ENCODE results near the gene AJUBA. TPM values are rescaled to one million over a fixed set of nuclear protein-coding genes. Genes with fewer than 3 reads are reported as not detected.

The AJUBA gene
- total RNA-seq, 4 donors from 2014 or later: 18.4 to 40.5 (median 34.8) TPM

GRCh38 chr14:23024612-23025075 is 42.3 kb upstream of the AJUBA start:
- Histone ChIP-seq H3K27me3 (no peaks in the 10 kb centered on the region), H3K27ac (no peak overlapping the region), H3K4me1 (peaks cover 0 to 4% of the 10 kb centered on the region in 2 donors), H3K36me3 (peaks cover 12 to 13% of the 10 kb centered on the region in 2 donors), H3K4me3 (replicated peaks in 1 of 3) (no peak overlapping the region), H3K9me3 (no peaks in the 10 kb centered on the region)
- no peak for TF ChIP-seq CTCF (IDR thresholded peaks at IDR 0.05)
- intact Hi-C loops (cut with DNase I): no loop called here
- 79 to 91% methylated on average over 7 of the region's 7 CpGs for WGBS, 2 donors
- DNase-seq: no peak

- Histone ChIP-seq H3K27ac (no peak overlapping the region), H3K4me3 (replicated peaks in 1 of 3) (no peak overlapping the region), H3K27me3 (no peaks in the 10 kb centered on the region), H3K9me3 (no peaks in the 10 kb centered on the region), H3K36me3 (peaks cover 12 to 13% of the 10 kb centered on the region in 2 donors), H3K4me1 (peaks cover 0 to 4% of the 10 kb centered on the region in 2 donors)
- no peak for TF ChIP-seq POLR2A (IDR thresholded peaks at IDR 0.05)
- TF ChIP-seq CTCF (IDR thresholded peaks at IDR 0.05): no peak
- WGBS, 2 donors: 92 to 97% methylated on average over 2 of the region's 2 CpGs
- intact Hi-C loops (cut with DNase I): no loop called here
- DNase-seq: no peak
Measured at GRCh38 chr14:23023795-23024152, 41.4 kb upstream of the AJUBA start.

GRCh38 chr14:23023022-23023794 is 40.9 kb upstream of the AJUBA start:
- intact Hi-C loops (cut with DNase I): no loop called here

GRCh38 chr14:23021889-23022442 is 39.6 kb upstream of the AJUBA start:
- DNase-seq: no peak
- intact Hi-C loops (cut with DNase I): no loop called here
- no peaks in the 10 kb centered on the region for H3K9me3 ChIP-seq
- TF ChIP-seq POLR2A (IDR thresholded peaks at IDR 0.05): no peak
- TF ChIP-seq CTCF (IDR thresholded peaks at IDR 0.05): no peak
- H3K4me1 ChIP-seq: no peaks in the 10 kb centered on the region
- H3K36me3 ChIP-seq: peaks cover 12 to 13% of the 10 kb centered on the region in 2 donors
- 68 to 69% methylated on average over 7 of the region's 7 CpGs for WGBS, 2 donors
- H3K27ac ChIP-seq: no peak overlapping the region
- no peaks in the 10 kb centered on the region for H3K27me3 ChIP-seq
- H3K4me3 ChIP-seq (replicated peaks in 1 of 3): no peak overlapping the region

More at GRCh38 chr14:23023022-23023794, 40.9 kb upstream of the AJUBA start:
- no peaks in the 10 kb centered on the region for H3K9me3 ChIP-seq
- no peak for DNase-seq
- no peak overlapping the region for H3K27ac ChIP-seq
- 79 to 87% methylated on average over 8 of the region's 8 CpGs for WGBS, 2 donors
- no peak overlapping the region for H3K4me3 ChIP-seq (replicated peaks in 1 of 3)
- H3K4me1 ChIP-seq: no peaks in the 10 kb centered on the region
- H3K27me3 ChIP-seq: no peaks in the 10 kb centered on the region
- TF ChIP-seq CTCF (IDR thresholded peaks at IDR 0.05): no peak
- peaks cover 12 to 13% of the 10 kb centered on the region in 2 donors for H3K36me3 ChIP-seq

DNA sequence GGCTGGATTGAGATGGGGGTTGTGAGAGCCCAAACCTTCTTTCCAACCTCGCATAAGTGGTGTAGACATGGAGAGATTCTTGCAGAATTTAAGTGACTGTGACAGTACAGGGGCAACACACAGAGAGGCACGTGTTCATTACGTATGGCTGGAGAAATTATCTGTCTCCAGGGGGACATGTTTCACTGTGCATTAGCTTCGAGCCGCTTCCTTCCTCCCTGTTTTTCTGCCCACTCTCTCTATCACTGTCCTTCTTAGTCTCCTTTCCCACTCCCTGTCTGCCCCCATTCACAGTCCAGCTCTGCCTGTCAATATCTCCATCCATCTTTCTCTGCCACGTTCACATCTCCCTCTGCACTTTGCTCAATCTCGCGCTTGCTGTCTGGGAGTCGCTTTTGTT is 39.1 kb upstream of the AJUBA start:
- H3K9me3 ChIP-seq: no peaks in the 10 kb centered on the region
- intact Hi-C loops (cut with DNase I): no loop called here
- H3K27ac ChIP-seq: no peak overlapping the region
- TF ChIP-seq CTCF (IDR thresholded peaks at IDR 0.05): no peak
- TF ChIP-seq POLR2A (IDR thresholded peaks at IDR 0.05): no peak
- H3K4me3 ChIP-seq (replicated peaks in 1 of 3): no peak overlapping the region
- H3K27me3 ChIP-seq: no peaks in the 10 kb centered on the region
- no peak for DNase-seq
- H3K4me1 ChIP-seq: no peaks in the 10 kb centered on the region
- 72 to 75% methylated on average over 9 of the region's 9 CpGs for WGBS, 2 donors
- peaks cover 12 to 13% of the 10 kb centered on the region in 2 donors for H3K36me3 ChIP-seq
